ENCODE data around the gene GPR171.

GRCh38 chr3:151166161-151166560 is 36.9 kb downstream of the GPR171 start:
- TF ChIP-seq EZH2 (IDR thresholded peaks at IDR 0.05; ENCODE audit: borderline replicate concordance, insufficient read depth, low read depth, low read length, poor library complexity, severe bottlenecking) (no peak), CTCF (IDR thresholded peaks at IDR 0.05) (no peak)
